HG03025 (cell line): Measurements from ENCODE around the gene GNG2.
"Not testable (repeated sequence)": the region's sequence is repeated elsewhere in the genome, so short reads cannot be mapped to it uniquely, and the experiment has no call there.

Source experiments
- ATAC-seq: cut with Tn5 transposase; IDR thresholded peaks from one replicate; pipeline ENCODE4 v1.9.1; 2021; ENCODE audit warnings: mild to moderate bottlenecking, moderate library complexity; ENCODE audit not compliant: unreplicated experiment, low FRiP score

GNG2 gene

DNA sequence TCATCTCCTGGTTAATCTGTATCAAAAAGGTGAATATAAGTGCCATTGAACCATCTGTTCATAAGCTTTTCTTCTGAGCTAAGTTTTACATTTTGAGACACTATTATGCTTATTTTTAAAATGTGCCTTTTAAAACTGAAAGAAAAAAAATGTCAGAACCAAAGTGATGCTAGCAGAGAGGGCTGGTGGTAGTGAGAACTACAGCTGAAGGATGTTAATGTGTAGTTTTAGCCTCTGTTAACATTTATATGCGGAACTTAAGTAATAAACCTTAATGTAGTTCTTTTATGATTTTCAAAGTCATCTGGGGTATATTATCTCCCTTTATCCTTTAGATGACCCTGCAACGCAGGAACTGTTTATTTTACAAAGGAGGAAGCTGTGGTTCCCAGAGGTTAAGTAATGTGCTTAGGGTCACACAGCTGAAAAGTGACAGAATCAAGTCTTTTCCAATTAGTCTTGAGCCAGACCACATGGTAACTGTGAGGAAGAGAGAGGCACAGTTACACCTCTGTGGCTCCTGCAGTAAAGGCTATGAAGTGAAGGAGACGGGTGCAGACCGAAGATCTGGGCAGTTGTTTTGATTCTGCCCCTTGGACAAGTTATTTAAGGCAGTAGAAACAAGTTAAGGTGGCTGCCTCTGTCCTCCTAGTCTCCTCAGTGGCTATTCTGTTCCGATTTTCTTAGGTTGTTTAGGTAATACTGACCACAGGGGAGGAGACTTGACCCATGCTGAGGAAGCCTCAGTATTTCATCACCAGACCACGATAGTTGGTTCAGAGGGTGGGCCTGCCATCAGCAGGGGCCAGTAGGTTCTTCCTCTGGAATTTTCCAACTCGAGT, 23.9 kb downstream of the GNG2 start:
- no peak for ATAC-seq

DNA sequence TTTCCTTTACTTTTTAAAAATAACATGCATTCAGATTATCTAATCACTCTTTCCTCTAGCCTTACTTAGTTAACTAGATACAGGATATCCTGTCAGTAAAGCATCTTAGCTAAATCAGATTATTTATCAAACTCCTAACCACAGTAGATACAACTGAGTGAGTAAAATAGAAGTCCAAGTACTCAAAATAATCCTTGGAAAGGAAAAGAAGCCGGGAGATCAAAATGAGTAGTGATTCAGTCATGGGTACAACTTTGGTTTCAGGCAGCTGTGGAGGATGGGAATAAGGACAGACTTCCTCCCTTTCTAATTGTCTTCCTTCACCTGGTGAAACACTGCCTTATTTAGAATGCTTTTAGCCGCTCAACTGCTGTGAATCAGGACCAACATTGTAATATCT, 29.4 kb downstream of the GNG2 start:
- ATAC-seq, result no peak

DNA sequence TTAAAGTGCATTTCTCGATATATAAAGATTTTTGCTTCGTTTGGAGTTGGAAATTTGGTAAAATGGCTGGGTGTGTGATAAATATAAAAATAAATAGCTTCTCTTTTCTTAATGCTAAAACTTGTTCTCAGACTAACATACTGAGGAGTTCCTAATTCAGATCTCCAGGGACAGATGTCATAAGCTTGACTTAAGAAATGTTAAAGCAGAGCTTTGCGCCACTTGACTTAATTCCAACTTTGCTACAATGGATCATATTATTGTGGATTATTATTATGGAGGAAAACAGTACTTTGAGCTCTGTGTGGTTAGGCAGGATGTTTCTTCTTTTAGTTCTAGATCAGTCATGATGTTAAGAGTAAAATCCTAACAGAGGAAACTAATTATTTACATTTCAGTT, 33.8 kb downstream of the GNG2 start:
- ATAC-seq, result no peak

DNA sequence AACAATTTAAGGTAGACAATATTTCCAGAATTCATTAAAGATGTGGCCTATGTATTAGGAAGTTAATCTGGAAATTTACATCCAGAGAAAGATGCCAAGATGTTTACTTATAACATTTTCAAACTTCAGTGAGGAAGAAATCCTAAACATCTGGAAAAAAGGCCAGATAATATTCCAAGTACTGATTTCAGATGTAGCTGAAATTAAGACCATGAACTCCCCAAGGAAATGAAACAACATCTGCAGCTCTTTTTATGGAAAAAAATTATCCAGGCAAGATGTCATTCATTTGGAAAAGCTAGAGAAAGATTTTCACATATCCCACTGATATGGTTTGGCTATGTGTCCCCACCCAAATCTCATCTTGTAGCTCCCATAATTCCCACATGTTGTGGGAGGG, 35.0 kb downstream of the GNG2 start:
- no peak for ATAC-seq

DNA sequence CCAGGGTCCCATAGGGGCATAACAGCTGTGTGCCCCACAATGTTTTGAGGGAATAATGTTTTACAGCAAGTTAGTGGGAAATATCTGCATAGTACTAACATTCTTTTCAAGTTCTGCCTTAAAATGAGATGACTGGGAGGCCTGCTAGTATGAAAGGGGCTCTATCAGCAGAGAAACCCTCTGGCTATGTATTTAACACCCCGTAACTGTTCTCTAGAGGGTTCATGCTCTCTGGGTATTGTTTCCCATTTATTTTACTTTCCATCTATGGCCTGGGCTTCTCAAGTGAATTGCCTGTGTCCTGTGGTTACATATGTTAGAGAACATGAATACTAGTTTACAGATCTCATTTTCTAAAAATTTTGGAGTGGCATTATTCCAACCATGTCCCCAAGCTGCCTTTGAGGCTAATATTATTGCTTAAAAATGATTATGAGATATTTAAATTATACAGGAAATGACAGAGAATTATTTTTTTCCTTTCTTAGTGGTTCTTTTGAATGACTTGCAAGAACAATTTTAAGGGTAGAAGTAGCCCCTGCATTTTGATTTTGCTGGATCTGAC, 37.5 kb downstream of the GNG2 start:
- no peak for ATAC-seq

DNA sequence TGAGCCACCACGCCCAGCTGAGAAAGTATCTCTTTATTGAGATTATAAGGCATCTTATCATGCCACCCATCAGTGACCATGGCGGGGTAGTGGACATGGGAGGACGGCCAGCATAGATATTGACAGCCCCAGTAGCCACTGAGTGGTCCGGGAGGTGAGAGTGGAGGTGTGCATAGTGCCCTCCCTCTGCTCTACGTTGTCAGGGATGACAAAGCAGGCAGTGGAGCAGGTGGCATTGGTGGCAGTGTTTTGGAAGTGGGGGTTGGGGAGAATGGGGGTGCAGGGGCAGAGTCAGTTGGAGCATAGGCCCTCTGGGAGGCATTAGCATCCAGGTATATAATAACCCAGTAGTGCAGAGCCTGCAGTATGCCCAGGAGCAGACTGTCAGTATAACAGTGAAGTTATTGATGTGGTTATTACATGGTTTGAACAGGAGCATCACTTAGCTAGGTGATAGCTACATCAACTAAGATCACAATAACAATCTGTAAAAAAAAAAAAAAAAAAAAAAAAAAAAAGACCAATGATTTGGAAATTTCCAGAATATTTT, 41.1 kb downstream of the GNG2 start:
- ATAC-seq, result no peak

DNA sequence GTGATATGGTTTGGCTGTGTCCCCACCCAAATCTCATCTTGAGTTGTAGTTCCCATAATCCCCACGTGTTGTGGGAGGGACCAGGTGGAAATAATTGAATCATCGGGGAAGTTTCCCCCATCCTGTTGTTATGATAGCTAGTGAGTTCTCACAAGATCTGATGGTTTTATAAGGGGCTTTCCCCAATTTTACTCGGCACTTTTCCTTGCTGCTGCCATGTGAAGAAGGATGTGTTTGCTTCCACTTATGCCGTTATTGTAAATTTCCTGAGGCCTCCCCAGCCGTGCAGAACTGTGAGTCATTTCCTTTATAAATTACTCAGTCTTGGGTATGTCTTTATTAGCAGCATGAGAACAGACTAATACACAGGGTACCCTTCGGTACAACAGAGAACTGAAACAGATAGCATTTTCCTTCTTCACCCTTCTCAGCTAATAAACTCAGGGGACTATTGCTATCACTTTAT, 45.3 kb downstream of the GNG2 start:
- not testable (repeated sequence) for ATAC-seq

DNA sequence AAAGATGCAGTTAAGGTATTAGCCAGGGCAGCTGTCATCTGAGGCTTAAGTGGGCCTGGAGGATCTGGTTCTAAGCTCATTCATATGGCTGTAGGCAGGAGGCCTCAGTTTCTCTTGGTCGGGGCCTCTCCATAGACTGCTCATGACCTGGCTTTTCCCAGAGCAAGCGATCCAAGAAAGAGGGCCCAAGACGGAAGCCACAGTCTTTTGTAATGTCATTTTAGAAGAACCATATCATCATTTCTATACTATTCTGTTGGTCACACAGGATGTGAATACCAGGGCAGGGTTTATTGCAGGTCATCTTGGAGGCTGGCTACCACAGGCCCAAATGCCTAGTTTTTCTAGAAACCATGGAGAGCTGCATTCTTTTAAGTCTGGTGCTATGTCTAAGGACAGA, 47.7 kb downstream of the GNG2 start:
- ATAC-seq, result no peak

DNA sequence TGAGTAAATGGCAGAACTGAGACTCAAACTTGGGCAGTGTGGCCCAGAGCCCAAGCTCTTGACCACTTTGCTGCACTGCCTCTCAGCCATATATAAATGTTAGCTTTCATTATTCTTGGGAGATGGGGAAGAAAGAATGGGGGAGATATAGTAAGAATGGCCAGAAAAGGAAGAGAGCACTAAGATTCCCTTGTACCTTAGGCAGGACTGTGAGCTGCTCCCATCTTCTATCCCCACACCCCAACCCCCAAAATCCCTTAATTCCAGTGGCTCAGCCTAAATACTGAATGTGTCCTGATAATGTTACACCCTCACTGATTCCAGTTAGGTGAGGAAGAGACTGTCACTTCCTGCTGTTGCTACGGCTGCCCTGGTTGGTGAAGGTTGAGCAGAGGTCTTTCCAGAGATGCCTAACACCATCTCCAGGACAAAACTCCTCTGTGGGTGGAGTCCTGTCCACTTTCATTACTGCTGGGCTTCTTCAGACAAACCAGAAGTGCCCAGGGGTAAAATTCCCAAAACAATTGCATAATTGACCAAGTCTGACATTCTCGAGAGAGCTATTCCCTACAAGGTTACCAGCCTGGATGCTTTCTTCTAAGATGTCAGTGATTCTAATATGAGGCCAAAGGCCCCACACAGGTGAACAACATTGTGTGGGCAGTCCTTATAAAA, 51.8 kb downstream of the GNG2 start:
- ATAC-seq, result no peak

DNA sequence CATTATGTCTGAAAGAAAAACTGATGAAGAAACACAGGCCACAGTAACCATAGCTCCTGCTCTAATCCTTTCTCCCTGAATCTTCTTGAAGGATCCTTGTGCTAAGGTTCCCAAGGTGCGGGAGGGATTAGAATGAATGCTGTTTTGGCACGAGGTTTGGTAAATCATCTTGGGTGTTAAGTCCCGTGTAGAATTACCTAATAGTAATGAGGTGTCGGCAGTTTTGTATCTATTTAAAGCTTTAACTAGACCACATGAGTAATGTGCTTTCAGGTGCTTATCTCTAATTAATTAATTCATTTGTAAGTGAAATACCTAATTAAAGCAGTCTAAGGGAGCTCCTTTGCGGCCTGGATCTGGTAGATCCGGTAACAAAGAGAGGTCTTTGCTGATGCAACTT, 53.9 kb downstream of the GNG2 start:
- ATAC-seq, result no peak

DNA sequence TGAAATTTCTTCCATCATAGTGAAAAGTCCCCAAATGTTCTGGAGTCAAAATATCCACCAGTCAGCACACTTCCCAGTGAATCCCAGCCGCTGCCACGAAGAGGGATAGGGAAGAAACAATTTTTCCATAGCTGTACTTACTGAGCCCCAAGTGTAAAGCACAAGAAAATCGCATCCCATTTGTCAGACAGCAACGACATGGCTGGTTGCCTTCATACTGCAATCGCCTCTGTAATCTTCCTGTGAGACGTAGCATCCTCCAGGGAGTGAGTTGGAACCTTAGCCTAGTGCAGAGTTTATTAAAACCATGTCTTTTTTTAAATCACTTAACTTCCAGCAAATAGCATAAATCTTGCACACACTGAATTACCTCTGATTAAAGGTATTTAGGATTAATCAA, 56.8 kb downstream of the GNG2 start:
- ATAC-seq, result no peak

DNA sequence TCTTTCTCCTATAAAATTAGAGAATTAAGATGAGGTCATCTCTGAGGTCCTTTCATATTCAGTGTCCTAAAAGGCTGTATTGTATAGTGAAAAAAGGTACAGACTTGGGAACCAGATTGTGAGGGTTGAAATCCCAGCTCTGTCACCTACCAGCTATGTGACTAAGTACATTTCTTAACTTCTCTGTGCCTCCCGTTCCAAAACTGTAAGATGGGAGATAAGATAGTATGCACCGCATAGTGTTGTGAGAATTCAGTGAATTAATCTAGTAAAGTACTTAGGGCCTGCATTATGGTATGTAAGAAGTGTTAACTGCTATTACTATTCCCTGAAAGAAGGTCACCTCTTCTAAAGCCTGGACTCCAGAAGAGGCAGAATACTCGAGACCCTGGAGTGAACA, 60.6 kb downstream of the GNG2 start:
- ATAC-seq, result no peak

DNA sequence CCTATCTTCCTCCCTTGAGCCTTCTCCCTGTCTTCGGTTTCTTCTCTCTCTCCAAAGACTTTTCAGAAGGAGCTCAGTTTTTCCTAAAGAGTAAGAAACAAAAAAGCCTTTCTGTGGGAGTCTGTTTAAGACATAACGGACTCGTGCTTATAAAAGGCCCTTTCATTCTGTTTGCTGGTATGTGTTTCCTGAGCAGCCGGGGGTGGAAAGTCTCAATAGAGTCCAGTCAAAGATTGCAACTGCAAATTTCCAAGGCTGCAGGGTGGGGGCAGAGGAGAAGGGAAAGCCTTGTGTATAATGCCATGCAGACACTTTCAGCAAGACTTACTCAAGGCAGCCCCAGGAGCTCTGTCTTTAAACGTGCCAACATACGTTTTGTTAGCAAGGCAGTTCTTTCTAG, 62.2 kb downstream of the GNG2 start:
- ATAC-seq, result no peak

DNA sequence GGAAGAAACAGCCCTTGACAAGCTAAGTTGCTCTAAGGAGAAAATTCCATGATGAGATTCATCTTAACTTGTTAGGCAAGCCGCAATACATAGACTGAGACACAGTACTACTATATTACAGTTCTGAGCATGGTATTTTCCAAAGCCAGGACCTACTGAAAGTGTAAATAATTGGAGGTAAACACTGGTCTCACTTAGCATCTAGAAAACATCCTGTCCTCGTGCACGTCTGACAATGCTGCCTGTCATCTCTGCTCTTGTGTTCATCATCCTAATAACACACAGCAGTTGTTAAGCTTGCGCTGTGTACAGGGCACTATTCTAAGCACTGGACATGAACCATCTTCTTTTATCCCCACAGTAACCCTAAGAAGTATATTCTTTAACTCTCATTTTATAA, 64.2 kb downstream of the GNG2 start:
- no peak for ATAC-seq

DNA sequence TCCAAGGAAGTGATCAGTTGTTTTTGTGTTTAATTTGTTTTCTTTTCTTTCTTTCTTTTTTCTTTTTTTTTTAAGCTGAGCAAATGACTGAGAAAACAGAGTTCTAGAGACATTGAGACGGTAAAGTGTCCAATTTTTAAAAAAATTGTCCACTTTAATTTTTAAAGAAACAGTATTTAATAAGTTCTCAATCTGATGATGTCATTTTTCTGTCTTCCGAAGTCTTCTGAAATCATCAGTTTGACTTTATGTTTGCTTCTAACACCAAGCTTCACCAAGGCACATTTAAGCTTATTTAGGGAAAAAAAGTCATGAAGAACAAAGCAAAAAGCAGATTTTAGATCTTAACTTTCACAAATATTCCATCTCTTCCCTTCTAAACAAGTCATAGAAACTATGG, 65.6 kb downstream of the GNG2 start:
- no peak for ATAC-seq

DNA sequence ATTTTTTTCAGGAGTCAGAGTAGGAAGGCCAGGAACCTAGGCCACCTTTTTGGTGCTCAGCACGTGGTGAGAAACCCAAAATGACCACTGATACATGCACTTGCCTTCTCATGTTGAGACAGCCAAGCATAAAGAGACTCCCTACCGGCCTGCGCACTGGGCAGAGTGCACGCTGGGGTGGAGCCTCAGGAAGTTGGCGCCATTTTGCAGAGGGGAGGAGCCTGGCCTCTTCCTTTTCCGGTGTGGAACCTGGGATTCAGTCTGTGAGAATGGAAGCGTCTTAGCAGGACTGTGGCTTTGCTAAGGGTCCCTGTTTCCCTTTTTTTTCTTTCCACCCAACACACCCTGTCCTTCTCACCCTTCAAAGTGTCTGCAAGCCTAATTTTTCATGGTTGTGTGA, 66.0 kb downstream of the GNG2 start:
- ATAC-seq, result no peak

DNA sequence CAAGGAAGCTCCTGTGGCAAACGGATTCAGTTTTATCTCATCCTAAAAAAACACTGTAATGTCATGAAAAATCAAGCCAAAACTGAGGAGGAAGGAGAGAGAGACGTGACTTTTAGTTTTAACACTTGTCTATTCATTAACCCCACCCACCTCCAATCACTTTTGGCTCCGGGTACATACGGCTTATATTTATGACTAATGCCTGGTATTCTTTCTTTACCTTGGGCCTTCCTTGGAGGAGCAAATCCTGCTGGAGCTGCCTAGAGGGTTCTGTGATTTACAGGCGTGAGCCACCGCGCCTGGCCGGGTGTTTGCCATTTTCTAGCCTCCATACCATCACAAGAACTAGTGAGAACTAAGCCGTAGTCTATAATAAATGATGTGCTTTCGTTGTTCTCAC, 68.2 kb downstream of the GNG2 start:
- ATAC-seq, result no peak

DNA sequence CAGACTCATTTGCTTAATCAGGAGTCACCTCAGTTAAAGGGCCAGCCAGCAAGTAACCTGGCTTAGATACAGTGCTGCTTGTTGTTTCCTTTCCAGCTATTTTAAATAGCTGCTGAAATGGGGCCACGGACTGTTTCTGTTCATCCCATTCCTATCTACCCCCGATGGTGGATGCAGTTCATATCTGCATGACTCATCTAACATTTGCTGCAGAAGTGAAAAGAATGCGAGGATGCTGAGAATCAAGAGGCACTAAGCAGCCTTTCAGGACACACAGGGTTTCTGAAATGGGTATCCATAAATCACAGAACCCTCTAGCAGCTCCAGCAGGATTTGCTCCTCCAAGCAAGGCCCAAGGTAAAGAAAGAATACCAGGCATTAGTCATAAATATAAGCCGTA, 68.8 kb downstream of the GNG2 start:
- no peak for ATAC-seq

DNA sequence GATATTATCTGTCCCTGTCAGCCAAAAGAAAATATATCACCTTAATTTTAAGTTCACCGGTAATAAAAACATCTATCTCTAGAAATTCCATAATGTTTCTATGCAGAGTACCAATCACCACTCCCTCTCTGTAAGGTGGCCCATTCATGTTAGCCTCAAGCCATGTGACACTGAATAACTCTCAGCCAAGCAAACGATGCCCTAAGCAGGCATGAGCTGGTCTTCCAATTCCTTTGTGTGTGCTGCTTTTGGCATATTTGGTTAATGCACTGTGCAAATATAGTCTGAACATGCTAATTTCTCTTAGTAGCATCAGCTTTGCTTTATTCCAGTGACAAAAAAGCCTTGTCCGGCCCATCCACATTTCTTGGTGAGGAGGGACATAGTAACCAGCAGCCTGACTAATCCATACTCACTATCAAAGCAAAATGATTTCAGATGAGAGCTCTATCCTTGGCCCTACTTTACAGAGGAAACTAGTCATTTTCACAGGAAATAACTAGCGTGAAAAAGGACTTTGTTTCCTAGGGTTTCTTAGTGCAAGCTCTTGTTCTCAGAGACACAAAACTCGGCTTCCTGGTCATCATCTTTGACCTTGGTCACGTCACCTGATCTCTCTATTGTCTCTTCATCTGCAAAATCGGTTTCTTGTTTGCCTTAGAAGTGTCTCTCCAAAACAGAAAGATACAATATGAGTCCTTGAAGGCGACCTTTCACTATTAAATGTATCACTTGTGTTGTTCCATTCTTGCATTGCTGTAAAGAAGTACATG, 69.7 kb downstream of the GNG2 start:
- no peak for ATAC-seq

DNA sequence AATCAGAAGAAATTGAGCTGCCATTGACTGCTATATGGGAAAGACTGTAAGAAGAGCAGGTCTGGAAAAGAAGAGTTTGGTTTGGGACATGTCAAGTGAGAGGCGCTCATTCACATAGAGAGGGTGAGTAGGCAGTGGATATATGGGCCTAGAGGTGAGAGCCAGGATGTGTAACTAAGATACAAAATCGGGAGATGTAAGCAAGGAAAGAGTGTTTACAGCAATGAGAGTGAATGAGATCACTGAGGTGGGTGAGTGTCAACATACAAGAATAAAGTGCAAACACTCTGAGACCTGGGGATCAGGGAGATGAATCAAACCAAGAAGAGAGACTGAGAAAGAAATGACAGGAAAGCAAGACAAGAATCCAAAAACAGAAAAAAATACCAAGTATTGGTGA, 70.9 kb downstream of the GNG2 start:
- ATAC-seq, result no peak

DNA sequence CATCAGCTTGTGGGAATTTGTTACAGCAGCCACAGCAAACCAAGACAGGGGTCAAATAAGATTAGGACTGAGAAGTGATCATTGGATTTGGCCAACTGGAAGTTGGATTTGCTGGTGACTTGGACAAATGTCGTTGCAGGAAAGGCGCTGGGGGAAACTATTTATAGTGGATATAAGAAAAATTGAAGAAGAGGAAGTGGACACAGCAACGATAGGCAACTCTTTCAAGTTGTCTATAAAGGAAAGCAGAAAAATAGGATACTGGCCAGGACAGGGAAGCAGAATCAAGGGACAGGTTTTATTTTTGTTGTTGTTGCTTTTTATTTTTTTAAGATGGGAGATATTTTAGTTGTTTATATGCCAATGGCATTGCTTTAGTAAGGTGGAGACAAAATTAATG, 72.8 kb downstream of the GNG2 start:
- ATAC-seq, result no peak
